AG09319 (cell line): ENCODE results near the gene GCK.
A peak's percentile ranks its signal among the peaks of the same experiment; 100 is the strongest.

ENCODE experiments used
- DNase-seq: peaks from one replicate; pipeline ENCODE4 v3.0.0-alpha.2; 2010; ENCODE audit warnings: low read depth; ENCODE audit errors: extremely low read depth
- CTCF ChIP-seq: IDR thresholded peaks from 2 replicates; pipeline ENCODE4 v1.5.1; 2011; ENCODE audit warnings: low read depth, mild to moderate bottlenecking, inconsistent platforms, low read length, moderate library complexity

Gene GCK

GRCh38 chr7:44163591-44163990 lies 25.6 kb downstream of the GCK start:
- no peak; the same call in 1 of the 2 replicates for TF ChIP-seq CTCF
- peak; percentile 88 for DNase-seq

GRCh38 chr7:44162785-44163395 lies 26.3 kb downstream of the GCK start:
- no peak for TF ChIP-seq CTCF
- no peak for DNase-seq

GRCh38 chr7:44162179-44162578 lies 27.1 kb downstream of the GCK start:
- DNase-seq, result no peak
- TF ChIP-seq CTCF, result no peak

- no peak for TF ChIP-seq CTCF
- no peak for DNase-seq
Observed at GRCh38 chr7:44161371-44161770, 27.9 kb downstream of the GCK start.

GRCh38 chr7:44159824-44160630 lies 29.2 kb downstream of the GCK start:
- no peak for TF ChIP-seq CTCF
- DNase-seq, result no peak

- no peak for DNase-seq
- TF ChIP-seq CTCF, result no peak
Observed at GRCh38 chr7:44158873-44159631, 30.2 kb downstream of the GCK start.
